ENCODE data around the gene FAM53A.

The FAM53A gene

DNA sequence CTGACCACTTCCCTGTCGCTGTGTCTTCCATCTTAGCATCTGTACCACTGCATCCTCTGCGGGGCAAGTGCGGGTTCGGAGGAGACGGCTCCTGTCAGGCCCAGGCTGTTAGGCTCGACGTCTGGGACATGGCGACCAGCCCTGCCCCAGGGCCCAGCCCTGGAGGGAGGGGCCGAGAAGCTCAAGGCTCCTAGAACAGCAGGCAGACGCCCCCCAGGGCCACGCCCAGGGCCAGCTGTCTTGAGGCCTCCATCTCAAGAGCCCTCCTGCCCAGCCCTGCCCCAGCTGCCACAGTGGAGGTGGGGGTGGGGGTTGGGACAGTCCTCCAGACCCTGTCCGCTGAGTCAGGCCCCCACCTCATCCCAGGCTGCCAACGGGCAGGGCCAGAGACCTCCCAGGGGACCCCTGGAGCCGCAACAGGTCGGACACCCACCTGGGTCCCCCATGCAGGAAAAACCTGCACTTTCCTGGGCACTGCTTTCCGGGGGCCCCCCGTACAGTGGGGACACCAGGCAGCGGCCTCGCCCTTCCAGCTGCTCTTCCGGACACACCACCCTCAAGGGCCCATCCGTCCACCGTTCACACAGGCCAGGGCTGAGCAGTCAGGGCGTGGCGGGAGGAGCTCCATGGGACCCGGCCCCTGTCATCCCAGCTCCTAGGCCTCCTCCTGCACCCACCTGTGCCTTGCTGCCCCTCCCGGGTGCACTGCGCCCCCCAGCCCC, 83.1 kb downstream of the FAM53A start:
- DNase-seq: no peak

DNA sequence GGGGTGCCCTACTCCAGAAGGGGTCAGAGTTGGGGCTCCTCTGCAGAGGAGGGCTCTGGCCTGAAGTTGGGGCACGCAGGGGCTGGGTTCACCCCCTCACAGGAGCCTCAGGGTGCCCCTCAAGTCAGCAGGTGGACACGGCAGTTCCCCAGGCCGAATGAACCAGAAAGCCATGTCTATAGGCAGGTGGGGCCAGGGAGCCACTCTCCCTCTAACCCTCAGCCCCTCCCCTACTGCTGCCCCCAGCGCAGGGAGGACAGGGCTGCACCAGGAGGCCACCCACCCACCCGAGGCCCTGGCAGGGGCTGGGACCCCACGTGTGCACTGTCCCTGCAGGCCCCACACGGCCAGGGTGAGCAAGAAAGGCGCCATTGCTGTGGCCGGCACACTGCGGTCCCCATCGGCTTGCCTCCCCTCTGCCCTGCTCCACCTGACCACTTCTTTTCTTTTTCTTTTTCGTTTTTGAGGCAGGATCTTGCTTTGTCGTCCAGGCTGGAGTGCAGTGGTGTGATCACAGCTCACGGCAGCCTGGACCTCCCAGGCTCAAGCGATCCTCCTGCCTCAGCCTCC, 83.8 kb downstream of the FAM53A start:
- DNase-seq: no peak

DNA sequence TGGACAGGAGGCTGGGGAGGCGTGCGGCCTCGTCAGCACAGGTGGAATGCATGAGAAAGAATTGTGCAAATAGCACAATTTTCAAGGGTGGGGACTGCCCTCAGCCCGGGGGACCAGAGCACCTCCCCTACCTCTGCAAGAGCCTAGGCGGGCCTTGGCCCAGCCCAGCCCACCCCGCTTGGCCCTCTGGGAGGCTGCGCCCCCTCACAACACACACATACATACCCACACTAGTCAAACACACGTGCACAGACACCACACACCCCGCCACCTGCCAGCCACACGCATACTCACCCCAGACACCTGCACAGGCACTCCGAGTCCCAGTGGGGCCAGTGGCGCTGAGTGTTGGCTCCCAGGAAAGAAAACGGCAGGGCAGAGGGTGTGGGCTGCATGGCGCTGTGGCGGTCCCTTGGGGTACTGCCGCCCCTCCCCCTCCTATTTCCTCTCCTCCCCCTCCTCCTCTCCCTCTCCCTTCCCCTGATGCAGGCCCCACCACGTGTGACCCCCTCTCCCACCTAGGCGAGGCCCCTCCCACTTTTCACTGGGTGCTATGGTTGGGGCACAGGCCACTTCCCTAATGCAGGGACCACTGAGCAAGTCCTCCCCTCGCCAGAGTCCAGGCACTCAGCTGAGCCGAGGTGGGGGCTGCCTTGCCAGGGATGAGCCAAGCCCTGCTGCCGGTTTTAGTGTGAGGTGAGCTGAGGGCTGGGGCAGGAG, 84.5 kb downstream of the FAM53A start:
- DNase-seq: no peak

DNA sequence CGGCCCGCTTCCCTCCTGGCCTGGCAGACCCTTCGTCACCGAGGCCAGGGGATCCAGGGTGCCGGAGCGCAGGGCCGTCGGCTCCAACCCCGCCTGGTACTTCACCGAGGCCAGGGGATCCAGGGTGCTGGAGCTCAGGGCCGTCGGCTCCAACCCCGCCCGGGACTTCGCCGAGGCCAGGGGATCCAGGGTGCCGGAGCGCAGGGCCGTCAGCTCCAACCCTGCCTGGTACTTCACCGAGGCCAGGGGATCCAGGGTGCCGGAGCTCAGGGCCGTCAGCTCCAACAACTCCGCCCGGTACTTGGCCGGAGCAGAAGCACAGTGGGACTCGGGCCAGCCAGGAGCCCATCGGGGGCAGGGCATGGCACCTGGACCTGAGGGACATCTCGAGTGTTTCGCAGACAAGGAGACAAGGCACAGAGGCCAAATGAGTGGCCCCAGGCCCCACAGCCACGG, 85.1 kb downstream of the FAM53A start:
- DNase-seq: no peak

DNA sequence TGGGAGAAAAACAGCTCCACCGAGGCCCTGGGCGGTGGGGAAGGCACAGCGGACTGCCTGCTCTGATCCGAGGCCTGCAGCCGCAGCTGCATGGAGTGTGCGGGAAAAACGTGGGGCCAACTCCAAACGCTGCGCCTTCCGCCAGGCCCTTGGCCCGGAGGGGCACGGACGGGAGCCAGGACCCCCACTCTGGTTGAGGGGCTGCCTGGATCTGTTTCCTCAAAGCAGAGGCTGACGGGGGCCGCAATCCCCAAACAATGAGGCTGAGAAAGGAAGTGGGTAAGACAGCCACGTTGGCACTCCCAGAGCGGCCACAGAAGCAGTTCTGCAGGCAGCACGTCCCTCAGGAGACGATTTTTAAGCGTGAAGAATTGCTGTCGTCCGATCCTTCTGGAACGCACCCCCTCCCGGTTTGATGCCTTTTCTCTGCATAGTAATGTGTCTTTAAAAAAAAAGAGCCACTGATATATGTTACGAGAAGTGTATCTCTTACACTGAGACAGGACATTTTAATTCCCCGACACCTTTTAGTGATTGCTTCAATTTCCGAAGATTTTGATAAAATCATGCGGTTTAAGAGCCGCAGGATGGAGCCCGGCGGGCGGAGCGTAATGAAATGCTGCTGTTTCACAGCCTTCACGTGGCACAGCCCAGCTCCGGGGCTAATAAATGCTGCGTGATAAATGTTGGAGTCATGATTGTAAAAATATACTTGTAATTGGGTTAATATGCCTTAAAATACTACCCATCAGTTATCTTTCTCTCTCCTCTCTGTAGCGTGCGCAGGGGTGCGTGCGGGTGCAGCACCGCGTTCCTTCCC, 85.7 kb downstream of the FAM53A start:
- no peak for DNase-seq

DNA sequence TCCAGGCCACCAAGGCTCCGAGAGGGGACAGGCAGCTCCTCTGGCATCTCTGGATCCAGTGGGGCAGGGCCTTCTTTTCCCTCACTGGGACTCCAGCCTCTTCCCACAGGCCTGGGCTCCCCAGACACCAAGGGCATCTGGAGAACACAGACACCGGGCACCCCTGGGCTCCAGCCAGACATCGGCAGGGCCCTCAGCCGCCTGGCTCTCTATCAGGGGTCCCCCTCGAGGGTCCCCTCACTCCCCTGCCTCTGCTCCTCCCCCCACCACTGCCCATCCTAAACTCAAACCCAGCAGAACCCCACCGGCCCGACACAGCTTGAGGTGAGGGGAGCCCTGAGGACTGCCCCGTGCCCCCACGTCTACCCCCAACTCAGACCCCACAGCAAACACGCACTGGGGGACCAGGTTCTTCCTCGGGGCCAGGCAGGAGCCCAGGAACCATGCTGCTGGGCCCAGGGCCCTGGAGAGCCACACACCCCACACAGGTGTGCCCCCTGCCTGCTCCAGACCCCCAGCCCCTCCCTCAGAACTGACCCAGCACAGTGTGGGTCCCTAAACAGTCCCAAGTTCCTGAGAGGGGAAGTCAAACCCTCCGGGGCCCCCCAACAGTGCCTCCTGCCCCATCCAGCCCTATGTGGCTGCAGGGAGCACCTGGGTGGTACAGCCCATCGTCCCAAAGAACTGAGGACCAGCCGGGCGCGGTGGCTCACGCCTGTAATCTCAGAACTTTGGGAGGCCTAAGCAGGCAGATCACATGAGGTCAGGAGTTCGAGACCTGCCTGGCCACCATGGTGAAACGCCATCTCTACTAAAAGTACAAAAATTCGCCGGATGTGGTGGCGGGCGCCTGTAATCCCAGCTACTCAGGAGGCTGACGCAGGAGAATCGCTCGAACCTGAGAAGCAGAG, 86.8 kb downstream of the FAM53A start:
- DNase-seq: no peak

DNA sequence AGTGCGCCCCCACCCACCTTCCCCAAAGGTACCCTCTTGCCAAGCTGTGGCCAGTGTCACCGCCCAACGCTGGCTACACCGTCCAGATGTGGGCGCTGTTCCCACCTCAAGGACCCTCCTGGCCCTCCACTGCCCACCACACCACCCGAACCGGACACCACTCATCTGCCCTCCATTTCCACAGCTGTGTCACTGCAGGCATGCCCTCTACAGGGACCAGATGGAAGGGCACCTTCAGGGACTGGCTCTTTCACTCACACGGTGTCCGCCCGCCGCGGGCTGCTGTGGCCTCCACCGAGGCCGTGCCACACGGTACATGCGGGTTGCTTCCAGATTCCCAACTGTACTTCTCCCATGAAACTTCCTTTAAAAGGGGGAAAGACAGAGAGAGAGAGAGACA, 87.7 kb downstream of the FAM53A start:
- no peak for DNase-seq

DNA sequence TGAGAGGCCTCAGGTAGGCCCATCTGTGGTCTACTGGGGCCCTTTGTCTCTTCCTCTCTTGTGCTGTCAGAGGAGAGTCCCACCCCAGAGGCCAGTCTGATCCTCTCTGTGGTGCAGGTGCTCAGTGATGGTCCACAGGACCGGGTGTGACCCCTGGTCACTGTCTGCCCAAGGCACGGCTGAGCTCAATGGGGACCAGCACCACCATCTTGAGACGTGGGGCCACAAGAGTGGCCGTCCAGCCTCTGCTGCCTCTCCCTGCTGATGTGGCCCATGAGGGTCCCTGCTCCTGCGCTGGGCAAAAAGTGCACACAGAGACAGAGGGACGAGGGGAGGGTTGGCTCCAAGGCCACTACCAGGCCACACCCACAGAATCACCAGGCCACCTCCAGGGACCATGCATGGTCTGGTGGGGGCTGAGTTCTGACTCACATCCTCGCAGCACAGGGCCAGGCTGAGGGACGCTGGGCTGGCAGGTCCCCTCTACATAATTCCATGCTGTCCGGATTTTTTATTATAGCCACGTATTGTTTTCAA, 88.3 kb downstream of the FAM53A start:
- DNase-seq: no peak

DNA sequence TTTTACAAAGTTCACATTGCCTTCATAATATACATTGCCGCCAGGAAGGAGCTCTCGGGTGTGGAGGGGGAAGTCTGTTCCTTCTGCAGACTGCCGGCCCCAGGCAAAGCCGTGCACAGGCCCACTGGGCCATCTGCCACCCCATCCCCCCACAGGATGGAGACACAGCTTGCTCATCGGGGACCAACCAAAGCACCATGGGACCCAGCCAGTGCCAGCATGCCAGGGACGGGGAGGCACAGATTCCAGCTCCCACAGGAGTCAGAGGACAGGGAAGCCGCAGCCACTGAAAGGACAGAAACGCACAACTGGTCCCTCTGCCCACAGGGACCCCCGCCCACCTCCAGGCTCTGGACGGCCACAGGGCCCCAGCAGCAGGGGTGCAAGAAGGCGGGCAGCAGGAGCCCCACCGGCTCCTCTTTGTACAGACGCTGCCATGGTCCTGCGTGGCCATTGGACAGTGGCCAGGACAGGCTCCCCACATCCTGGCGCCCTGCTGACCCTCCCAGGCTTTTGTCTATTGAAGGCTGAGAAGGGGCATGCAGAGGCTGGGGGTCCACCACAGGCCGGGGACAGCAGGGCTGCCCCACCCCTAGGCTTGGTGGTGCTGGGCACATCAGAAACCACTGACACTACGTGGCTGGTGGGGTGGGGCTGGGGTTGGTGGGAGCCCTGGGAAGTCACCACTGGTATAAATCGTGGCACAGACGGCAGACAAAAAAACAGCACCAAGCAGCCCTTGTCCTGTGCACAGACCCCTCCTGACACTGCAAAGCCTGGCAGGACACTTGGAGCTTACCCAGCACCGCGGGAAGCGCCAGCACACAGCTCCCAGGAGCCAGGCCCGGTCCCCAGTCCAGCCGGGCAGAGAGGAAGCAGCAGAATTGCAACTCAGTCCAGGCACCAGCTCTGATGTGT, 89.0 kb downstream of the FAM53A start:
- DNase-seq: no peak

DNA sequence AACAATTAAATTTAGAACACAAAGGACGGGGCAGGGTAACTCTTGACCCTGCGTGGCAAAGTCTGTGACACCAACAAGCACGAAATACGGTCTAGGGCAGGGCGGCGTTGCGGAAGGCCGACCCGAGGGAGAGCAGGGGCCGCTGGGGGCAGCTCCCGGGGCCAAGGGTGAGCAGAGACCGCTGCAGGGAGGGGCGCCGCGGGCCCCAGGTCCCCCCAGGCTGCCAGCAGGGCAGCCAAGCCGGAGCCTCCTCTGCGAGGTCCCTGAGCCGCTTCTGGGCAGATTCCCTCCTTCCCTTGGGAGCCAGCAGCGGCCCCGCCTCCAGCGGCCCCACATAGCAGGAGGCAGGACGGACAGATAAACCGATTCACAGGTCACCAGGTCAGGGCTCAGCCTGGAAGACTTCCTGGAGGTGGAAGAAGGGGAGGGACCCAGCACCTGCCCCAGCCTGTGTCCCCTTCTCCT, 90.2 kb downstream of the FAM53A start:
- no peak for DNase-seq

DNA sequence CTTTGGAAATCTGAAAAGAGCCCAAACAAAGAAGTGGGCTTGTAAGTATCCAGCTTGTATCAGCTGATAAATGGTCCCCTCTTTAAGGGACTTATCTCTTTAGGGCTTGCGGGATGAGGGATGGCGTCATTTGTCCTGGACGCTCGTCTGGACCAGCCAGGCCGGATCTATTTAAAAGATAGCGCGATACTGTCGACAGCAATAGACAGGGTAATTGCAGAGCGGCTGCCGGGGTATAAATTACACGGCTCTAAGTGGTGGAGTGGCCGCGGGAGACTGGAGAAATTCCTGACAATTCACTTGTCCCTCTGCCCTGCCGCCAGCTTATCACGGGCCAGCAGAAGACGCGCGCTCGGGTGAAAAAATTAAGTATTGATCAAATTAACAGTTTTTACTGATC, 90.7 kb downstream of the FAM53A start:
- no peak for DNase-seq

DNA sequence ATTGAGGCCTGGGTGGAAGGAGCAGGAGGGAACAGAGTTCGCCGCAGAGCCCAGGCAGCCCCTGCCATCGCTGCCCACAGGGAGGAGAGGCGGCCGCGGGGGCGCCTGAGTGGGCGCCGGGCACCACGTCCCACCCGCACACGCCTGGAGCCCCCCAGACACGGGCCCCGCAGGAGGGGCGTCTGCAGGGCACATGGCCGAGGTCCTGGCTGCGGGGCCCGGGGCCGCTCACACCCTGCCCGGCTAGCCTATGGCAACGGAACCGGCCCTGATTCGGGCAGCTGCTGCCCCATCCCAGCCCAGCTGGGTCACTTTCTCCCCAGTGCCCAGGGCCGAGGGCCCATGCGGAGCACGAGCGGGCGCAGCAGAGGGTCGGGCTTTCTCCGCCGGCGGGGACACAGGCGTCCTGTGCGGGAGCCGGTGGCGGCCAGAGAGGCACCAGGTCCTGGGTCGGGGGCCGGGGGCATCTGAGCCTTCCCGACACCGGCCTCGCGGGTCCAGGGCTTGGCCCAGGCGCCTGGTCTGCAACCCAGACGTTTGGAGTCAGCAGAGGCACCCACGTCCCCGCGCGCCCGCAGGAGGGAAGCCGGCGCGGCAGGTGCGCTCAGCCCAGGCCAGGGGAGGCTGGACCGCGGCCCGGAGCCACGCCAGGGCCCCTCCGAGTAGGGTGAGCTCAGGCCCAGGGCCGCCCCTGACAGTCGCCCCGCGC, 91.2 kb downstream of the FAM53A start:
- no peak for DNase-seq

DNA sequence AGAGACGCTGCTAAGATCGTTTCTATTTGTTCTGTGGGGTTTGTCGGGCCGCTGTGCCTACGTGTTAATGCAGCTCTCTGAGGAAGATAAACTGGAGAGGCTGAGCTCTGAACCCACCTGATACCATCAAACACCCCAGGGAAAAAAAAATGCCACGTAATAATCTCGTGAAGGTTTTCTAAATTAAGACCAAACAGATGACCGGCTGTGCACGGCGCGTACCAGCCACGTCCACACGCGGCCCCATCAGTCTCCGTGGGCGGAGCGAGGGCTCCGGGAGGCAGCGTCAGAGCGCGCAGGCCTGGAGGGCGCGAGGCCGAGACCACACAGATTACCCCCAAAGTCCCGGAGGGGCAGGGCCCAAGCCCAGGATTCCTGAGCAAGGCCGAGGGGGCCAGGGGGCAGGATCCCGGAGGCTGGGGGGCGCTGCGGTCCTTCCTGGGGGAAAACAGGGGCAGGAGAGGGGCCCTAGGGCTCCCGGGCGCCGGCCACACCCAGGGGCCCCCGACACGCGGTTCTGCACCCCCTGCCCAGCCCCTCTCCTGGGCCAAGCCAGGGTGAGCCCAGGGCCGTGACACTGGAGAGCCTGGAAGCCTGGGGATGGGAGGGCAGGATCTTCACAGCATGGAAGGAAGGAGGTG, 91.9 kb downstream of the FAM53A start:
- DNase-seq: no peak

DNA sequence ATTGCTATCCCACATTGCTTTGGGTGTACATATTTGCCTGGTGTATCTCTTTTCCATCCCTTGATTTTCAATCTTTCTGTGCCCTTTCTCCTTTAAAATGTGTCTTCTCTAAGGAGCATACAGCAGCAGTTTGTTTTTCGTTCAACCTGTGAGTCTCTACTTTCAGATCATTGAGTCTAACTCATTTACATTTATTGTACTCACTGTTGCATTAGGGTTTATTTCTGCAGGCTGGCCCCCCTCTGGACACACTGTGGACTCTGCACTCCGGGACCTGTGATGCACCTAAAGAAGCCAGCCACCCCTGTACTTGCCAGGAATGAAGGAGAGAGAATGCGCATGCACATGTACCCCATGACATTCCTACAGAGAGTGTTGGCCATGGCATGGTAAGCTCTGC, 93.0 kb downstream of the FAM53A start:
- DNase-seq: no peak

DNA sequence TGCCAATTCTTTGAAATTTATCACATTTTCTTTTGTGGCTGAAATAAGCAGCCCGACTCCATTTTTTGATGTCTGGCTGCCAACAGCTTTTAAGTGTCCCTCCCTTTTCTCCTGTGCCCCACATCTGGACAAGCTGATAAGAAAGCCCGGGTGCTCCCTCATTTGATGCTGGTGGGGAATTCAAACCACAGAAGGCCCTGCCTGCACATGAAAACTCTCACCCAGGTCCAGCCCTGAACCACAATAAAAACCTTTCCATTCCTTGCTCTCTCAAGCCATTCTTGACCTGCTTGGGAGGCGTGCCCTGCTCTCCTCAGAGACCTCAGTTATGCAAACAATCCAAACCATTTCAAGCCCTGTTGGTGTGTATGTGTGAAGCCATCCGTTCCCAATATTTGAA, 93.9 kb downstream of the FAM53A start:
- DNase-seq: no peak

Measured in MV-4-11 (cell line).